ENCODE data around the gene PHACTR3. TPM values are rescaled to one million over a fixed set of nuclear protein-coding genes. Genes with fewer than 3 reads are reported as not detected.

Gene PHACTR3
- total and polyA plus RNA-seq, 2 experiments from 2014 or later, result 0.45 to 0.61 TPM

DNA sequence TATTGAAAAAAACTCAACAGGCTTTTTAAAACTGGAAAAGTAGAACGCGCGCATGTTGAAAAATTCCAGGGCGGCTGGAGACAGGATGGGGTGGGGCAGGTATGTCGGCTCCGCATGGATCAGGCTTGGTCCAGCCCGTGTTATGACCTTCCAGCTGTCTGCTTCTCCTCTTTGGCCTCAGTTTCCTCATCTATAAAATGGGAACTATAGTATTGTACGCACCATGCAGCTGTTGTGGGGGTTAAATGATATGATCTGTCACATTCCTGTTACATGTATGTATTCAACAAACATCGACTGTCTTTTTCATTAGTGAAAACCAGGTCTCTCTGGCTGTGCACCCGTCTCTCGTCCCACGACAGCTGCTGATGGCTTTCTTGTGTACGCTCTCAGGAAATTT lies 18.8 kb downstream of the PHACTR3 start:
- peaks cover 7% of the 10 kb centered on the region; the same call in 1 of the 3 replicates for H3K9me3 Mint-ChIP-seq
- H3K27me3 Mint-ChIP-seq (ENCODE audit: insufficient read depth, low read depth, poor library complexity), result peaks cover 17% of the 10 kb centered on the region
- H3K4me2 ChIP-seq, result no peak overlapping the region
- no peak overlapping the region for H3K4me3 ChIP-seq
- H4K20me1 ChIP-seq (replicated peaks; ENCODE audit: insufficient read depth), result no peaks in the 10 kb centered on the region
- H3K9me2 ChIP-seq (ENCODE audit: insufficient read depth), result 0 out of 2 replicates have a peak, but pooled peaks cover 3% of the 10 kb centered on the region
- no peaks in the 10 kb centered on the region for H3K4me1 ChIP-seq (ENCODE audit: insufficient read depth)
- DNase-seq (ENCODE audit: low spot score), result no peak
- TF ChIP-seq ZNF114 (CRISPR knock-in tag; IDR thresholded peaks at IDR 0.05) (no peak), NANOG (IDR thresholded peaks at IDR 0.05; ENCODE audit: borderline replicate concordance) (no peak), CREB1 (CRISPR knock-in tag; IDR thresholded peaks at IDR 0.05; ENCODE audit: low read depth) (no peak), ZNF331 (CRISPR knock-in tag; IDR thresholded peaks at IDR 0.05; ENCODE audit: low read depth) (no peak), EZH2phosphoT487 (IDR thresholded peaks at IDR 0.05; ENCODE audit: unreplicated experiment) (no peak), STAT1 (IDR thresholded peaks at IDR 0.05; ENCODE audit: unreplicated experiment) (no peak), EZH2 (IDR thresholded peaks at IDR 0.05; ENCODE audit: low read depth, unreplicated experiment) (no peak), JUNB (IDR thresholded peaks at IDR 0.05; ENCODE audit: unreplicated experiment) (no peak), POLR2AphosphoS5 (IDR thresholded peaks at IDR 0.05; ENCODE audit: low read depth) (no peak)
- TF ChIP-seq, protein P1, sequence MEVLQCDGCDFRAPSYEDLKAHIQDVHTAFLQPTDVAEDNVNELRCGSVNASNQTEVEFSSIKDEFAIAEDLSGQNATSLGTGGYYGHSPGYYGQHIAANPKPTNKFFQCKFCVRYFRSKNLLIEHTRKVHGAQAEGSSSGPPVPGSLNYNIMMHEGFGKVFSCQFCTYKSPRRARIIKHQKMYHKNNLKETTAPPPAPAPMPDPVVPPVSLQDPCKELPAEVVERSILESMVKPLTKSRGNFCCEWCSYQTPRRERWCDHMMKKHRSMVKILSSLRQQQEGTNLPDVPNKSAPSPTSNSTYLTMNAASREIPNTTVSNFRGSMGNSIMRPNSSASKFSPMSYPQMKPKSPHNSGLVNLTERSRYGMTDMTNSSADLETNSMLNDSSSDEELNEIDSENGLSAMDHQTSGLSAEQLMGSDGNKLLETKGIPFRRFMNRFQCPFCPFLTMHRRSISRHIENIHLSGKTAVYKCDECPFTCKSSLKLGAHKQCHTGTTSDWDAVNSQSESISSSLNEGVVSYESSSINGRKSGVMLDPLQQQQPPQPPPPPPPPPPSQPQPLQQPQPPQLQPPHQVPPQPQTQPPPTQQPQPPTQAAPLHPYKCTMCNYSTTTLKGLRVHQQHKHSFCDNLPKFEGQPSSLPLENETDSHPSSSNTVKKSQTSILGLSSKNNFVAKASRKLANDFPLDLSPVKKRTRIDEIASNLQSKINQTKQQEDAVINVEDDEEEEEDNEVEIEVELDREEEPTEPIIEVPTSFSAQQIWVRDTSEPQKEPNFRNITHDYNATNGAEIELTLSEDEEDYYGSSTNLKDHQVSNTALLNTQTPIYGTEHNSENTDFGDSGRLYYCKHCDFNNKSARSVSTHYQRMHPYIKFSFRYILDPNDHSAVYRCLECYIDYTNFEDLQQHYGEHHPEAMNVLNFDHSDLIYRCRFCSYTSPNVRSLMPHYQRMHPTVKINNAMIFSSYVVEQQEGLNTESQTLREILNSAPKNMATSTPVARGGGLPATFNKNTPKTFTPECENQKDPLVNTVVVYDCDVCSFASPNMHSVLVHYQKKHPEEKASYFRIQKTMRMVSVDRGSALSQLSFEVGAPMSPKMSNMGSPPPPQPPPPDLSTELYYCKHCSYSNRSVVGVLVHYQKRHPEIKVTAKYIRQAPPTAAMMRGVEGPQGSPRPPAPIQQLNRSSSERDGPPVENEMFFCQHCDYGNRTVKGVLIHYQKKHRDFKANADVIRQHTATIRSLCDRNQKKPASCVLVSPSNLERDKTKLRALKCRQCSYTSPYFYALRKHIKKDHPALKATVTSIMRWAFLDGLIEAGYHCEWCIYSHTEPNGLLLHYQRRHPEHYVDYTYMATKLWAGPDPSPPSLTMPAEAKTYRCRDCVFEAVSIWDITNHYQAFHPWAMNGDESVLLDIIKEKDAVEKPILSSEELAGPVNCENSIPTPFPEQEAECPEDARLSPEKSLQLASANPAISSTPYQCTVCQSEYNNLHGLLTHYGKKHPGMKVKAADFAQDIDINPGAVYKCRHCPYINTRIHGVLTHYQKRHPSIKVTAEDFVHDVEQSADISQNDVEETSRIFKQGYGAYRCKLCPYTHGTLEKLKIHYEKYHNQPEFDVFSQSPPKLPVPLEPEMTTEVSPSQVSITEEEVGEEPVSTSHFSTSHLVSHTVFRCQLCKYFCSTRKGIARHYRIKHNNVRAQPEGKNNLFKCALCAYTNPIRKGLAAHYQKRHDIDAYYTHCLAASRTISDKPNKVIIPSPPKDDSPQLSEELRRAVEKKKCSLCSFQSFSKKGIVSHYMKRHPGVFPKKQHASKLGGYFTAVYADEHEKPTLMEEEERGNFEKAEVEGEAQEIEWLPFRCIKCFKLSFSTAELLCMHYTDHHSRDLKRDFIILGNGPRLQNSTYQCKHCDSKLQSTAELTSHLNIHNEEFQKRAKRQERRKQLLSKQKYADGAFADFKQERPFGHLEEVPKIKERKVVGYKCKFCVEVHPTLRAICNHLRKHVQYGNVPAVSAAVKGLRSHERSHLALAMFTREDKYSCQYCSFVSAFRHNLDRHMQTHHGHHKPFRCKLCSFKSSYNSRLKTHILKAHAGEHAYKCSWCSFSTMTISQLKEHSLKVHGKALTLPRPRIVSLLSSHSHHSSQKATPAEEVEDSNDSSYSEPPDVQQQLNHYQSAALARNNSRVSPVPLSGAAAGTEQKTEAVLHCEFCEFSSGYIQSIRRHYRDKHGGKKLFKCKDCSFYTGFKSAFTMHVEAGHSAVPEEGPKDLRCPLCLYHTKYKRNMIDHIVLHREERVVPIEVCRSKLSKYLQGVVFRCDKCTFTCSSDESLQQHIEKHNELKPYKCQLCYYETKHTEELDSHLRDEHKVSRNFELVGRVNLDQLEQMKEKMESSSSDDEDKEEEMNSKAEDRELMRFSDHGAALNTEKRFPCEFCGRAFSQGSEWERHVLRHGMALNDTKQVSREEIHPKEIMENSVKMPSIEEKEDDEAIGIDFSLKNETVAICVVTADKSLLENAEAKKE (CRISPR knock-in tag; IDR thresholded peaks at IDR 0.05), result no peak
- TF ChIP-seq, protein P2, sequence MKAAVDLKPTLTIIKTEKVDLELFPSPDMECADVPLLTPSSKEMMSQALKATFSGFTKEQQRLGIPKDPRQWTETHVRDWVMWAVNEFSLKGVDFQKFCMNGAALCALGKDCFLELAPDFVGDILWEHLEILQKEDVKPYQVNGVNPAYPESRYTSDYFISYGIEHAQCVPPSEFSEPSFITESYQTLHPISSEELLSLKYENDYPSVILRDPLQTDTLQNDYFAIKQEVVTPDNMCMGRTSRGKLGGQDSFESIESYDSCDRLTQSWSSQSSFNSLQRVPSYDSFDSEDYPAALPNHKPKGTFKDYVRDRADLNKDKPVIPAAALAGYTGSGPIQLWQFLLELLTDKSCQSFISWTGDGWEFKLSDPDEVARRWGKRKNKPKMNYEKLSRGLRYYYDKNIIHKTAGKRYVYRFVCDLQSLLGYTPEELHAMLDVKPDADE (IDR thresholded peaks at IDR 0.05), result no peak
- TF ChIP-seq, protein P3, sequence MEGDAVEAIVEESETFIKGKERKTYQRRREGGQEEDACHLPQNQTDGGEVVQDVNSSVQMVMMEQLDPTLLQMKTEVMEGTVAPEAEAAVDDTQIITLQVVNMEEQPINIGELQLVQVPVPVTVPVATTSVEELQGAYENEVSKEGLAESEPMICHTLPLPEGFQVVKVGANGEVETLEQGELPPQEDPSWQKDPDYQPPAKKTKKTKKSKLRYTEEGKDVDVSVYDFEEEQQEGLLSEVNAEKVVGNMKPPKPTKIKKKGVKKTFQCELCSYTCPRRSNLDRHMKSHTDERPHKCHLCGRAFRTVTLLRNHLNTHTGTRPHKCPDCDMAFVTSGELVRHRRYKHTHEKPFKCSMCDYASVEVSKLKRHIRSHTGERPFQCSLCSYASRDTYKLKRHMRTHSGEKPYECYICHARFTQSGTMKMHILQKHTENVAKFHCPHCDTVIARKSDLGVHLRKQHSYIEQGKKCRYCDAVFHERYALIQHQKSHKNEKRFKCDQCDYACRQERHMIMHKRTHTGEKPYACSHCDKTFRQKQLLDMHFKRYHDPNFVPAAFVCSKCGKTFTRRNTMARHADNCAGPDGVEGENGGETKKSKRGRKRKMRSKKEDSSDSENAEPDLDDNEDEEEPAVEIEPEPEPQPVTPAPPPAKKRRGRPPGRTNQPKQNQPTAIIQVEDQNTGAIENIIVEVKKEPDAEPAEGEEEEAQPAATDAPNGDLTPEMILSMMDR (conservative IDR thresholded peaks at IDR 0.05; ENCODE audit: low read depth in 2 of 2), result no peak
- no peak overlapping the region for H3K4me3 Mint-ChIP-seq
- no peak overlapping the region for H3K27ac Mint-ChIP-seq
- H3K36me3 Mint-ChIP-seq (ENCODE audit: low read depth), result no peaks in the 10 kb centered on the region; the same call in 2 of the 3 replicates
- no peak overlapping the region for H2AFZ ChIP-seq
- no peak for ATAC-seq
- H3K27ac ChIP-seq (ENCODE audit: low read depth), result no peak overlapping the region
- H3K79me2 ChIP-seq (replicated peaks; ENCODE audit: insufficient read depth), result no peaks in the 10 kb centered on the region
- no peaks in the 10 kb centered on the region for H3K4me1 Mint-ChIP-seq
- H3F3A ChIP-seq (replicated peaks; ENCODE audit: low read depth), result no peaks in the 10 kb centered on the region
- H3K36me3 ChIP-seq (ENCODE audit: insufficient read depth), result no peaks in the 10 kb centered on the region
- no peaks in the 10 kb centered on the region for H3K27me3 ChIP-seq (ENCODE audit: insufficient read depth)
